ENCODE results near the gene ADGRG2. TPM values are rescaled to one million over a fixed set of nuclear protein-coding genes. Genes with fewer than 3 reads are reported as not detected.

ADGRG2 gene
- total RNA-seq, 1 donor from 2014 or later, result 0.81 TPM

DNA sequence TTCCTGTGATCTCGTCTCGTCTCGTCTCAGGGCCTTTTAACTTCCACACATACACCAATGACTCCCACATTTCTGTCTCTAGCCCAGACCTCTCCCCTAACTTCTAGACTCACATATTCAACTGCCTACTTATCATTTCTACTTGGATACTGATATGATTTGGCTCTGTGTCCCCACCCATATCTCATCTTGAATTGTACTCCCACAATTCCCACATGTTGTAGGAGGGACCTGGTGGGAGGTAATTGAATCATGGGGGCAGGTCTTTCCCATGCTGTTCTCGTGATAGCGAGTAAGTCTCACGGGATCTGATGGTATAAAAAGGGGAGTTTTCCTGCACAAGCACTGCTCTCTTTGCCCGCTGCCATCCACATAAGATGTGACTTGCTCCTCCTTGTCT is 147.3 kb downstream of the ADGRG2 start:
- Mint-ChIP-seq H3K27ac (no peak overlapping the region), H3K4me1 (ENCODE audit: low read depth) (peaks cover 7% of the 10 kb centered on the region)
- TF ChIP-seq, protein P1, sequence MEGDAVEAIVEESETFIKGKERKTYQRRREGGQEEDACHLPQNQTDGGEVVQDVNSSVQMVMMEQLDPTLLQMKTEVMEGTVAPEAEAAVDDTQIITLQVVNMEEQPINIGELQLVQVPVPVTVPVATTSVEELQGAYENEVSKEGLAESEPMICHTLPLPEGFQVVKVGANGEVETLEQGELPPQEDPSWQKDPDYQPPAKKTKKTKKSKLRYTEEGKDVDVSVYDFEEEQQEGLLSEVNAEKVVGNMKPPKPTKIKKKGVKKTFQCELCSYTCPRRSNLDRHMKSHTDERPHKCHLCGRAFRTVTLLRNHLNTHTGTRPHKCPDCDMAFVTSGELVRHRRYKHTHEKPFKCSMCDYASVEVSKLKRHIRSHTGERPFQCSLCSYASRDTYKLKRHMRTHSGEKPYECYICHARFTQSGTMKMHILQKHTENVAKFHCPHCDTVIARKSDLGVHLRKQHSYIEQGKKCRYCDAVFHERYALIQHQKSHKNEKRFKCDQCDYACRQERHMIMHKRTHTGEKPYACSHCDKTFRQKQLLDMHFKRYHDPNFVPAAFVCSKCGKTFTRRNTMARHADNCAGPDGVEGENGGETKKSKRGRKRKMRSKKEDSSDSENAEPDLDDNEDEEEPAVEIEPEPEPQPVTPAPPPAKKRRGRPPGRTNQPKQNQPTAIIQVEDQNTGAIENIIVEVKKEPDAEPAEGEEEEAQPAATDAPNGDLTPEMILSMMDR (IDR thresholded peaks at IDR 0.05; ENCODE audit: unreplicated experiment), result no peak

DNA sequence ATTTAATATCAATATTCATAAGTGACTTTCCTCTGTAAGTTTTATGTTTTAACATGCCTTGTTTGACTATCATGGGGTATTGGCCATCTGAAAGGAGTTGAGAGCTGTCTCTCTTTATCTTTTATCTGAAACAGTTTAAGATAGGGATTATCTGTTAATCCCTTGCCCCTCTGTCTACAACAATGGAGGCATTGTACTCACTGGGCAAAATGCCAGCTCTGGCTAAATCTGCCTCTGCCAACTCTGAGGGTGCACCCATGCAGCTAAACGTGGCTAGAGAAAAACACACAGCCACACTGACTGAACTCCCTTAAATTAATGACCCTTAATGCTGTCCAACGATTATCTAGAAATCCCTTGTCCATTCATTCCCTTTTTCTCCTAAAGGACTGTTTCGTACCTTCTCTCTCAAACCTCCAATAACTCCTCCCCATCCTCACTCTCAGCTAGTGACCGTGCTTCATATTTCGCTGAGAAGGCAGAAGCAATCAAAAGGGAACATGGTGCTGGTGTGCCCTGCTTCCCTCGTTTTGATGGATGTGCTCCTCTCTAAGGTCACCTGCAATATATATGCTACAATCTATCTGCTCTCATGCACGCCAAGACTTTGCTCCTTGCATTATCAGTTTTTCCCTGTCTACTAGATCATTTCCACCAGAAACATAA is 148.6 kb downstream of the ADGRG2 start:
- Mint-ChIP-seq H3K27ac (peak overlapping the region; percentile 14), H3K9me3 (ENCODE audit: low read depth) (peaks cover 25% of the 10 kb centered on the region), H3K27me3 (no peaks in the 10 kb centered on the region)

More for the DNA sequence above, 147.3 kb downstream of the ADGRG2 start:
- Mint-ChIP-seq H3K27me3 (no peaks in the 10 kb centered on the region), H3K36me3 (ENCODE audit: insufficient read depth) (peaks cover 6% of the 10 kb centered on the region), H3K4me3 (ENCODE audit: low read depth) (no peak overlapping the region), H3K9me3 (ENCODE audit: low read depth) (peaks cover 25% of the 10 kb centered on the region)
- DNase-seq (ENCODE audit: low spot score, unreplicated experiment), result no peak

DNA sequence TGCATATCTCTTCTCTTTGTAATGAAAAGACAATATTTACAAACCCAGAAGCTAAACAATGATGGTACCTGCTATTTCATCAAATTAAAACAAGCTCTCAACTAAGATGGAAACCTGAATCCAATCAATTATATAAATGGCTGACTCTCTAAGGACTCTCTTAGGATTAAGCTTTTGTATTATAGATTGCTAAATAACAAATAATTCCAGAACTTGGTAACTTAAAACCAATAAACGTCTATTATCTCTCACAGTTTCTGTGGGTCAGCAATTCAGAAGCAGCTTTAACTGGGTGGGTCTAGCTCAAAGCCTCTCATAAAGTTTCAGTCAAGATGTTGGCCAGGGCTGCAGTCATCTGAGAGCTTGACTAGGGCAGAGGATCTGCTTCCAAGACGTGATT is 150.8 kb downstream of the ADGRG2 start:
- H3K36me3 Mint-ChIP-seq (ENCODE audit: insufficient read depth), result peaks cover 6% of the 10 kb centered on the region
- no peak overlapping the region for H3K4me3 Mint-ChIP-seq (ENCODE audit: low read depth)
- no peak for DNase-seq (ENCODE audit: low spot score, unreplicated experiment)
- no peaks in the 10 kb centered on the region for H3K27me3 Mint-ChIP-seq
- peaks cover 22% of the 10 kb centered on the region for H3K9me3 Mint-ChIP-seq (ENCODE audit: low read depth)
- peaks cover 5% of the 10 kb centered on the region for H3K4me1 Mint-ChIP-seq (ENCODE audit: low read depth)
- TF ChIP-seq, protein P1 (IDR thresholded peaks at IDR 0.05; ENCODE audit: unreplicated experiment), result no peak
- H3K27ac Mint-ChIP-seq, result no peak overlapping the region

More for the DNA sequence above, 148.6 kb downstream of the ADGRG2 start:
- TF ChIP-seq, protein P1 (IDR thresholded peaks at IDR 0.05; ENCODE audit: unreplicated experiment), result no peak
- no peak for DNase-seq (ENCODE audit: low spot score, unreplicated experiment)
- peaks cover 5% of the 10 kb centered on the region for H3K4me1 Mint-ChIP-seq (ENCODE audit: low read depth)
- H3K36me3 Mint-ChIP-seq (ENCODE audit: insufficient read depth), result peaks cover 6% of the 10 kb centered on the region
- H3K4me3 Mint-ChIP-seq (ENCODE audit: low read depth), result peak overlapping the region; percentile 24

DNA sequence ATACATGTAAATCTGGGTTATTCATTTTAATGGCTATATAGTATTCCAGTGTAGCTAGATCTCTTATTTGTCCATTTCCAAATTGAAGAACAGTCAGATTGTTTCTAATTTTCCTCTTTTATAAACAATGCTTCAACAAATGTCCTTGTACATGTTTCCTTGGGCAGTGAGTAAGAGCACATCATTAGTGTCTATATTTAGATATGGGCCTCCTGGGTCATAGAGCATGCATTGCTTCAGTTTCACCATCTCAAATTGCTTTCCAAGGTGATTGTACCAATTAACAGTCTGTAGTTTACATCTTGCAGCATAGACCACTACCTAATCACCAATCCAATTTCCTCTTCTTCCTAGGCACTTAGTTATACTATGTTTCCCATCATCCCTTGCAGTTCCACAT is 151.8 kb downstream of the ADGRG2 start:
- no peak for DNase-seq (ENCODE audit: low spot score, unreplicated experiment)
- TF ChIP-seq, protein P1 (IDR thresholded peaks at IDR 0.05; ENCODE audit: unreplicated experiment), result no peak

DNA sequence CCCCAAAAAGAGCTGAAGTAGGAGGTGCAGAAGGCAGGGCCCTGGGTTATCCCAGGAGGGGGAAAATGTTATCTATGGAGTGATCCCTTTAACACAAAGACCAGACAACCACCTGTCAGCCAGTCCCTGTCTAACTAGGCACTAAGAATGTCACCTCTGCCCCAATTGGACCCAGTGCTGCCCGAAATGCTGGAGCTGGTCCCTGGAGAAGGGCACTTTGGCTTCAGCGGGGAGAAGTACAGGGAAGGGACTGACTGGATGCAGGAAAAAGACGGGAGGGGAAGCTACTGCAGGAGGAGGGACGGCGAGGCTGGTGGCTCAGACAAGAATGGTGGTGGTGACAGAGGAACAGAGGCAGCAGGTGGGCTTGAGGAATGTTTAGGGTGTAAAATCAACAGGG is 155.6 kb downstream of the ADGRG2 start:
- peaks cover 3% of the 10 kb centered on the region for H3K36me3 Mint-ChIP-seq (ENCODE audit: insufficient read depth)
- H3K27ac Mint-ChIP-seq, result no peak overlapping the region
- H3K4me3 Mint-ChIP-seq (ENCODE audit: low read depth), result no peak overlapping the region
- no peak for DNase-seq (ENCODE audit: low spot score, unreplicated experiment)
- peaks cover 14% of the 10 kb centered on the region for H3K9me3 Mint-ChIP-seq (ENCODE audit: low read depth)
- TF ChIP-seq, protein P1 (IDR thresholded peaks at IDR 0.05; ENCODE audit: unreplicated experiment), result no peak
- H3K4me1 Mint-ChIP-seq (ENCODE audit: low read depth), result peaks cover 6% of the 10 kb centered on the region
- no peaks in the 10 kb centered on the region for H3K27me3 Mint-ChIP-seq

More for the DNA sequence above, 151.8 kb downstream of the ADGRG2 start:
- Mint-ChIP-seq H3K4me1 (ENCODE audit: low read depth) (peaks cover 5% of the 10 kb centered on the region), H3K4me3 (ENCODE audit: low read depth) (no peak overlapping the region), H3K36me3 (ENCODE audit: insufficient read depth) (peaks cover 4% of the 10 kb centered on the region), H3K27ac (no peak overlapping the region), H3K9me3 (ENCODE audit: low read depth) (peaks cover 21% of the 10 kb centered on the region), H3K27me3 (no peaks in the 10 kb centered on the region)

Measured in progenitor cell of endocrine pancreas (in vitro differentiated cells).